HG03025 (cell line): Measurements from ENCODE around the gene CALR3.
"Not testable (repeated sequence)": the region's sequence is repeated elsewhere in the genome, so short reads cannot be mapped to it uniquely, and the experiment has no call there.

Source experiments
- ATAC-seq: cut with Tn5 transposase; IDR thresholded peaks from one replicate; pipeline ENCODE4 v1.9.1; 2021; ENCODE audit warnings: mild to moderate bottlenecking, moderate library complexity; ENCODE audit not compliant: unreplicated experiment, low FRiP score

Gene CALR3, protein sequence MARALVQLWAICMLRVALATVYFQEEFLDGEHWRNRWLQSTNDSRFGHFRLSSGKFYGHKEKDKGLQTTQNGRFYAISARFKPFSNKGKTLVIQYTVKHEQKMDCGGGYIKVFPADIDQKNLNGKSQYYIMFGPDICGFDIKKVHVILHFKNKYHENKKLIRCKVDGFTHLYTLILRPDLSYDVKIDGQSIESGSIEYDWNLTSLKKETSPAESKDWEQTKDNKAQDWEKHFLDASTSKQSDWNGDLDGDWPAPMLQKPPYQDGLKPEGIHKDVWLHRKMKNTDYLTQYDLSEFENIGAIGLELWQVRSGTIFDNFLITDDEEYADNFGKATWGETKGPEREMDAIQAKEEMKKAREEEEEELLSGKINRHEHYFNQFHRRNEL

GRCh38 chr19:16495982-16496612, at the start of gene CALR3, which contains the start of gene C19orf44:
TSS of gene CALR3 (minus strand) at chr19:16496167. CDS start at chr19:16496129, 38 bp downstream.
TSS of gene C19orf44 (plus strand) at chr19:16496394. CDS start at chr19:16500793, 4,399 bp downstream.
- peak; percentile 94 for ATAC-seq

DNA sequence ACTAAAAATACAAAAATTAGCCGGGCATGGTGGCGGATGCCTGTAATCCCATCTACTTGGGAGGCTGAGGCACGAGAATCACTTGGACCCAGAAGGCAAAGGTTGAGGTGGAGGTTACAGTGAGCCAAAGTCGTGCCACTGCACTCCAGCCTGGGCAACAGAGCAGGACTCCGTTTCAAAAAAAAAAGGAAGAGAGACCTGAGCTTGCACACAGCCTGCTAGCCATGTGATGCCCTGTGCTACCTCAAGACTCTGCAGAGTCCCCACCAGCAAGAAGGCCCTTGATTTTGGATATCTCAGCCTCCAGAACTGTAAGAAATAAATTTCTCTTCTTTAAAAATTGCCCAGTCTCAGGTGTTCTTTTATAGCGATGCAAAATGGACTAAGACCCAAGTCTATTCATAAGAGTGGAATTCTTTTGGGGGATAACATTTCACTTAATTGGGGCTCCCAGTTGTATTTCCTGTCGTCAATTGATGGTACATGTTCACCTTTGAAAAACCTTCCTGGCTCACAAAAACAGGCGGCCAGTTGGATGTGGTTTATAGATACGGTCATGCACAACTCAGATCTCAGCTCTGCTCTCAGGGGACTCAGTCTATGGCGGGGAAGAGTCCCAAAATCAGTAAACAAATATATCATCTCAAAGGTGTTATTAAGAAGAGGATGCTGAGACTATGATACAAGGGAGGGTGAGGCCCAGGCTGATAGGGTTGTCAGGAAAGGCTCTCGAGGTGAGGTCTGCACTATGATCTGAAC, 48.7 kb upstream of the CALR3 start:
- ATAC-seq: no peak

DNA sequence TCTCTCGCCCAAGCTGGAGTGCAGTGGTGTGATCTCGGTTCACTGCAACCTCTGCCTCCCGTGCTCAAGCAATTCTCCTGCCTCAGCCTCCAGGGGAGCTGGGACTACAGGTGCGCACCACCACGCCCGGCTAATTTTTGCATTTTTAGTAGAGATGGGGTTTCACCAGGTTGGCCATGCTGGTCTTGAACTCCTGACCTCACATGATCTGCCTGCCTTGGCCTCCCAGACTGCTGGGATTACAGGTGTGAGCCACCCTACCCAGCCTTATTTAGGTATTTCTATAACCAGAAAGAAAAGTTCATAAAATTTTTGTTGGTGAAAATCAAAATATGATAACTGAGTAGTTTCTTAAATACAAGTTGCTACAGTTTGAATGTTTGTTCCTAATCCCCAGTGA, 47.8 kb upstream of the CALR3 start:
- not testable (repeated sequence) for ATAC-seq

DNA sequence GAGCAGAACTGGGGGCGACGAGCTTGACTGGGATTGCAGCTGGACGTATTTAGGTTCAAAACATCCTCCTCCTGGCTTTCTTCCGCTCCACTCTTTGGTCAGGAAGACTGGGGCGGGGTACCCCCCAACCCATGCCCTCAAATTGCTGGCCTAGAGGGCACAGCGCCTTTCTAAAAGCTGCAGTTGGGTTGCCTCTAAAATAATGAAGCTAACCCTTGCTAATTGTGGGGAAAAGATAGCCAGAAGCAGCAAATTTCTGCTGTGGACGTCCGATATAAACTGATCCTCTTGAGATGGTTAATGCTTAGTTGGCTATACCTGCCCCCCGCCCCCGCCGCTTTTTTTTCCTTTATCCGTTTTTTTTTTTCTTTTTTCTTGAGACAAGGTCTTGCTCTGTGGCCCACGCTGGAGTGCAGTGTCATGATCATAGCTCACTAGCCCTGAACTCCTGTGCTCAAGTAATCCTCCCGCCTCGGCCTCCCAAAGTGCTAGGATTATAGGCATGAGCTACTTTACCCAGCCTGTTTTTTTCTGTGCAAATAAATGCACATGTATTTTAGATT, 47.0 kb upstream of the CALR3 start:
- ATAC-seq: no peak

GRCh38 chr19:16542045-16542909, 46.3 kb upstream of the CALR3 start, which contains the start of gene CHERP:
TSS of gene CHERP (minus strand) at chr19:16542437. CDS start at chr19:16542378, 59 bp downstream.
- ATAC-seq: peak; percentile 68

GRCh38 chr19:16541526-16542044, 45.6 kb upstream of the CALR3 start:
- ATAC-seq: no peak

DNA sequence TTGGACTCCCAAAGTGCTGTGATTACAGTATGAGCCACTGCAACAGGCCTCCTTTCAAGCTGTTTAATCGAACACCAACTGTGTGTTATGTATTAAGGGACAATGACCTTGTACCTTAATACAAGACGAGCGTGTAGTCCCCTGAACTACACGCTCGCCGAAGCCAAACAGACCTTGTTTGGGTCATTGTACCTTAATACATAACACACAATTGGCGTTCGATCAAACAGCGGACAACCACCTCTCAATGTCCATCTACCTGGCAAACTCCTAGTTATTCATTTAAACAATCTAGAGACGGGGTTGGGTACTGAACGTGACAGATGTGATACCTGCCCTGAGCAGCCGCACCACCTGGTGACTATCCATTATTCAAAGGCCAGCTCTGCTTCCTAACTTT, 45.0 kb upstream of the CALR3 start:
- no peak for ATAC-seq

GRCh38 chr19:16537111-16537510, 41.1 kb upstream of the CALR3 start:
- no peak for ATAC-seq

DNA sequence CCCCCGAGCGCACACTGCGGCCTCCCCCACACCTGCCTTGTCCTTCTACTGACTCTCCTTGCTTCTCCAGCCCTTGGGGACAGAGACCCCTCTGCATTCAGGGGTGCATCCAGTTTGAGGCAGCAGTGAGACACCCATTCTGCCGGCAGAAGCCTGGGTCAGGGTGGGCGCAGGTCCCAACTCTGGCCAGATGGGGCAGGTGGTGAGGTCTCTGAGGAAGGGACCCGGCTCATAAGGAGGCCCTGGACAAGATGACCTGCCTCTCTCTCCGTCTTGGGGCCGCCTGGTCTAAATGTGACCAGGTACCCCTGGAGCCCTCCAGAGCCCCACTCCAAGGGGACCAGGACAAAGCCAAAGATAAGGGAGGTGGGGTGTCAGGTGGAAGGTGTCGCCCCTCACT, 40.2 kb upstream of the CALR3 start:
- no peak for ATAC-seq

DNA sequence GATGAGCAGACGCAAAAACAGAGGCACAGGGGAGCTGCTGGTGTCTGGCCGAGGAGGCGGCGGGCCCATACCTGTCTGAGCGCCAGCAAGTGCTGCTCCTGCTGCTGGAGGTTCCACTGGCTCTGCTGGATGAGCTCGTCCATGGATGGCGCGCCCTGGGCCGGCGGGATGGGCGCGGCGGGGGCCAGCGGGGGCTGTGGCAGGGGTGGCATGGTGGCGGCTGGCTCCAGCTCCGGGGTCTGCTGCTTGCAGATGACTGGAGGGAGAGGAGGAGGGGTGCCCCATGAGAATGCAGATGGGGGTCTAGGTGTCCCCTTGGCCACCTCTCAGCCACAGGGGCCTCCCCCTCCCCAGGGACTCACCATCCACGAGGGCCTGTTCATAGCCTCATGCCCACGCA, 39.4 kb upstream of the CALR3 start:
- no peak for ATAC-seq

GRCh38 chr19:16532440-16533234, 36.7 kb upstream of the CALR3 start:
- no peak for ATAC-seq

DNA sequence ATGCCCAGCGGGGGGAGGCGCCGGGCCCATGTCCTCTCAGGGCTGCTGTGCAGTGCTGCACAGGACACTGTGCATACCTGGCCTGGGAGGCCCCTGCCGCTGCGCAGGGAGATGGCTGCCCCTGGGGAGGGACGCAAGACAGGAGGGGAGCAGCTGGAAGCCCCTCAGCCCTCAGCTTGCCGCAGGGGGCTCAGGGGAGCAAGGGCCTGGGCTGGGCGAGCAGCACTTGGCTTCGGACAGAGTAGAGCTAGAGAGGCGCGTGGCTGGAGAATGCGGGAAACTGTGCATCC, 35.4 kb upstream of the CALR3 start:
- no peak for ATAC-seq

GRCh38 chr19:16530540-16531379, 34.8 kb upstream of the CALR3 start:
- no peak for ATAC-seq

DNA sequence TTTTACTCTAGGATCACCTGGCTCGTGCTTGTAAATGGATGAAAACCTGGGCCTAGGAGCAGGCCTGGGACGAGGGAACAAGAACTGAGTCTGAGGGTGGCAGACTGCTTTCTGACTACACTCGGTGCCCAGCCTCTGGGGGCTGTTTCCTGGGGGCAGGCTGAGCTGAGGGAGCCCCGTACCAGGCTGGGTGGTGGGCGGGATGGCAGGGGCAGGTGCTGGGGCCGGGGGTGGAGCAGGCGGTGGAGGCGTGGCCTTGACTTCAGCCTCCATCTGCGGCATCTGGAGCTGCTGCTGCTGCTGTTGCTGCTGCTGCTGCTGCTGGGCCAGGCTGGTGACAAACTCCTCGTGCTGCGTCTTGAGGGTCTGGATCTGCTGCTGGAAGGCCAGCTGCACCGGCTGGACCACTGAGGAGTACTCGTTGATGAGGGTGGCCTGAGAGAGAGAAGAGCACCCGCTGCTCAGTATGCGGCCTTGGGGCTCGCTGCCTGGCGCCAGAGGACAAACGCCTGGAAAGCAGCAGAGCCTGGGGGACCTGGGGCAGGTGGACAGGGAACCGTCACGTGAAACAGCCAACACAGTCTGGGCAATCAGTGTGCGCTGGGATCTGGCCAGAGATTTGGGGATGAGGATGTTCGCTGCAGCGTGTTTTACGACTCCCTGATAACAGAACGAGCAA, 33.6 kb upstream of the CALR3 start:
- ATAC-seq: no peak

GRCh38 chr19:16527971-16528521, 32.1 kb upstream of the CALR3 start:
- ATAC-seq: no peak

GRCh38 chr19:16527334-16527935, 31.5 kb upstream of the CALR3 start:
- ATAC-seq: no peak
